ENCODE data around the gene OBSCN.

Gene OBSCN

DNA sequence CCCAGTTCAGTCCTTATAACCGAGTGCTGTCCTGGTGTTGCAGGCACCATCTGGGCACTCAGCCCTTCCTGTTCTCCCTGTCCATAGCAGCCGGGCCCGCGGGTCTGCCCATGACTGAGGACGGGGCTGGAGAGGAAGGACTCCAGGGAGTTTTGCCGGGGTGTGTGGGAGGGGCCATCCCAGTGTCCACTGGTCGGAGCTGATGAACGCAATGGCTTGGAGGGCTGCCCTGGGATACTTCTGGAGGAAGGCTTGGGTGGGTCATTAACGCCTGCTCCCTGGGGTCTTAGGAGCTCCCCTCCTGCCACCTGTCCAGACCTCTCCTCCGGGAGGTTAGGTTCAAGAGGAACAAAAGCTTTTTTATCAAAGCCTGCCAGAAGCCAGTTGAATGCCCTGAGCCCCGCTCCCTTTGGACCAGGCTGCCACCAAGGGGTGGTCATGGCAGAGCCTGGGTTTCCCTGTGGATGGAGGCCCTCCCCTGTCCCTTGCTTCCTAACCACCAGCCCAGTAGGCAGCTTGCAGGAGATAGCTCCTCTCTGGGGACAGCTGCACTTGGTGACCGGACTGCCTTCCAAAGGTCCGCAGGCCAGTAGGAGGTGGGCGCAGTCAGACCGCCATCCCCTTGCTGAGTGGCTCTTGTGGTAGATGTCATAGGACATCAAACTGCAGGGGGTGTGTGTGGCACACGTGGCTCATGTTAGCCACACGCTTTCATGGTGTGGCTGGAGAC lies 137.5 kb downstream of the OBSCN start:
- no peak for DNase-seq (ENCODE audit: extremely low read depth, low read depth)
- no peak overlapping the region for H3K4me3 ChIP-seq (replicated peaks; ENCODE audit: low read depth, low read length)
- TF ChIP-seq, protein P1, sequence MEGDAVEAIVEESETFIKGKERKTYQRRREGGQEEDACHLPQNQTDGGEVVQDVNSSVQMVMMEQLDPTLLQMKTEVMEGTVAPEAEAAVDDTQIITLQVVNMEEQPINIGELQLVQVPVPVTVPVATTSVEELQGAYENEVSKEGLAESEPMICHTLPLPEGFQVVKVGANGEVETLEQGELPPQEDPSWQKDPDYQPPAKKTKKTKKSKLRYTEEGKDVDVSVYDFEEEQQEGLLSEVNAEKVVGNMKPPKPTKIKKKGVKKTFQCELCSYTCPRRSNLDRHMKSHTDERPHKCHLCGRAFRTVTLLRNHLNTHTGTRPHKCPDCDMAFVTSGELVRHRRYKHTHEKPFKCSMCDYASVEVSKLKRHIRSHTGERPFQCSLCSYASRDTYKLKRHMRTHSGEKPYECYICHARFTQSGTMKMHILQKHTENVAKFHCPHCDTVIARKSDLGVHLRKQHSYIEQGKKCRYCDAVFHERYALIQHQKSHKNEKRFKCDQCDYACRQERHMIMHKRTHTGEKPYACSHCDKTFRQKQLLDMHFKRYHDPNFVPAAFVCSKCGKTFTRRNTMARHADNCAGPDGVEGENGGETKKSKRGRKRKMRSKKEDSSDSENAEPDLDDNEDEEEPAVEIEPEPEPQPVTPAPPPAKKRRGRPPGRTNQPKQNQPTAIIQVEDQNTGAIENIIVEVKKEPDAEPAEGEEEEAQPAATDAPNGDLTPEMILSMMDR (IDR thresholded peaks at IDR 0.05; ENCODE audit: low read depth, low read length, missing control alignments), result no peak

DNA sequence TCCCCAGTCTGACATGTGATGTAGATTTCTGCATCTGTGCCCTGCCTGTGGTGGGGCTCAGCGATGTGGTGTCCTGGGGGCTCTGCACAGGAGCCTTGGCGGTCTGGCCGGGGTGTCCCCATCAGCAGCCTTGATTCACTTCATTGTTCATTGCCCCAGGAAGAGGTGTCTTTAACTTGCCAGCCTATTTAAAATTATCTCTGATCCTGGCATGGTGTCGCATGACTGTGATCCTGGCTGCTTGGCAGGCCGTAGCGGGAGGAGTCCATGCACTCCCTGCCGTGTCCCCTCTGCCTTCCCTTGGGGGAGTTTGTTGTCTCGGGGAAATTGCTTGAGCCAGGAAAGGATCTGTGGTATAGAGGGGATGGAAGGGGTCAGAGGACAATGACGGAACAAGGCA lies 138.9 kb downstream of the OBSCN start:
- DNase-seq (ENCODE audit: extremely low read depth, low read depth), result no peak
- TF ChIP-seq, protein P1 (IDR thresholded peaks at IDR 0.05; ENCODE audit: low read depth, low read length, missing control alignments), result no peak
- no peak overlapping the region for H3K4me3 ChIP-seq (replicated peaks; ENCODE audit: low read depth, low read length)

DNA sequence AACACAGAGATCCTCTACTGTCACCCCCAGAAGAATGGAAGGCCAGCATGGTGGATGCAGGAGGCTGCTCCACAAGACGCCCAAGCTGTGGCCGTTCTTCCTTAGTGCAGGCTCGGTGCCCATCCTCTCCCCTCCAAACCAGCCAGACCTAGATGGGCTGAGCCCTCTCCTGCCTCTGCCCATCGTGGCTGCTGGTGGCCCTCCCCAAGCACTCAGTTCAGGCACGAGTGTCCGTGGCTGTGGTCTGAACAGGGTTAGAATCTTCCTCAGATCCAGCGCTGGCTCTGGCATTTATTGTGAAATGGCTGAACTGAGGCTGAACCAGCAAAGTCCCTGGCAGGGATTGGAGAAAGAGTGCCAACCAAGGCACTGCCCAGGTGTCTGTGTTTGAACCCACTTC lies 139.3 kb downstream of the OBSCN start:
- H3K4me3 ChIP-seq (replicated peaks; ENCODE audit: low read depth, low read length), result no peak overlapping the region
- TF ChIP-seq, protein P1 (IDR thresholded peaks at IDR 0.05; ENCODE audit: low read depth, low read length, missing control alignments), result no peak
- DNase-seq (ENCODE audit: extremely low read depth, low read depth), result no peak

DNA sequence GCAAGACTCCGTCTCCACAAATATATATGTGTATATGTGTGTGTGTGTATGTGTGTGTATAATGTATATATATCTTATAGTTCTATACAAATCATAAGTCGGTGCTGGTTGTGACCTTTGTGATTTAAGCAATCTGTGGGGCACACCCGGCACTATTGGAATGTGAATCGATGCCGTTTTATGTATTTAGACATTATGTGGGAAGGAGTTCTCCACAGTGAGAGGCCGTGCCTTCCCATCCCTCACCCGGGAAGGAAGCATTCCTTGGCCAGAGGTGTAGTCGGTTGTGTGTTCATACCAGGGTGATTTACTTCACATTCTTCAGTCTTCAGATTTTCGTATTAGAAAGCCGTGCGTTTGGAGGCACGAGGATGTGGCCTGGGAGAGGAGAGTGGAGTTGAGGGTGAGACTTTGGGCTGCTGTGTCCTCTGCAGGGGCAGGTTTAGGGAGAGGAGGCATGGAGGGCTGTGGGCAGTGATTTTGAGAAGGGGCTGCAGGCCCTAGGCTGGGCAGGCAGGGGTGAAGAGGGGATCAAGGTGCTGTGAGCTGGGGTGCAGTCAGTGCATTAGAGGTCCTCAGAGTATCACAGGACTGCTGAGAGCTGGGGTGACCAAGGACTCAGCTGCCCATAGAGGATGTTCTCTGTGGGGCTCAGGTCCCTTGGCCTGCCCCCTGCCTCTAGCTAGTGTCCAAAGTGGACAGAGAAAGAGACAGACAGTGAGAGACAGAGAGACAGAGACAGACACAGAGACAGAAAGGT lies 141.0 kb downstream of the OBSCN start:
- TF ChIP-seq, protein P1 (IDR thresholded peaks at IDR 0.05; ENCODE audit: low read depth, low read length, missing control alignments), result no peak
- no peak for DNase-seq (ENCODE audit: extremely low read depth, low read depth)
- no peak overlapping the region for H3K4me3 ChIP-seq (replicated peaks; ENCODE audit: low read depth, low read length)

GRCh38 chr1:228349701-228350171 lies 141.9 kb downstream of the OBSCN start:
- no peak for DNase-seq (ENCODE audit: extremely low read depth, low read depth)
- H3K4me3 ChIP-seq (replicated peaks; ENCODE audit: low read depth, low read length), result no peak overlapping the region
- TF ChIP-seq, protein P1 (IDR thresholded peaks at IDR 0.05; ENCODE audit: low read depth, low read length, missing control alignments), result no peak

DNA sequence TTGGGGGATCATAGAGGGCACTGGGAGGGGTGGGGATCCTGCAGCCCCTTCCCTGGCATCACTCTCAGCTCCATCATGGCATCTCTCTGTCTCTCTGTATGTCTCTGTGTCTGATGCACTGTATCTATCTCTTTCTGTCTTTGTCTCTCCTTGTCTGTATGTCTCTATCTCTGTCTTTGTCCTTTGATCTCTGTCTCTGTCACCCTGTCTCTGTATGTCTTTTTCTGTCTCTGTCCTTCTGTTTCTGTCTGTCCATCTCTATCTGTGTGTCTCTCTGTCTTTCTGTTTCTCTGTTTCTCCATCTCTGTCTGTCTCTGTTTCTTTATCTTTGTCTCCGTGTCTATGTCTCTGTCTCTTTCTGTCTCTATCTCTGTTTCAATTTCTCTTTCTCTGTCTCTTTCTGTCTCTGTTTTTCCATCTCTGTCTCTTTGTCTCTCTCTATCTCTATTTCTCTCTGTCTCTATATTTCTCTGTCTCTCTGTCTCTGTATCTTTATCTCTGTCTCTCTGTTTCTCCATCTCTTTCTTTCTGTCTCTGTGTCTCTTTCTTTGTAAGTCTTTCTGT lies 142.4 kb downstream of the OBSCN start:
- no peak overlapping the region for H3K4me3 ChIP-seq (replicated peaks; ENCODE audit: low read depth, low read length)
- no peak for DNase-seq (ENCODE audit: extremely low read depth, low read depth)
- TF ChIP-seq, protein P1 (IDR thresholded peaks at IDR 0.05; ENCODE audit: low read depth, low read length, missing control alignments), result no peak

All from HFF-Myc (cell line).